DMS53 treated with DMSO at 0.1 percent for 48 hours (cell line): ENCODE data around the gene PBRM1.

Experiments used
- DNase-seq: peaks from one replicate; lab custom pipeline; 2025; ENCODE audit not compliant: unreplicated experiment; lab: John Stamatoyannopoulos, UW

PBRM1 gene

GRCh38 chr3:52574056-52574965, 111.4 kb downstream of the PBRM1 start:
- no peak for DNase-seq

GRCh38 chr3:52572221-52572620, 113.5 kb downstream of the PBRM1 start:
- no peak for DNase-seq

- DNase-seq = no peak
Observed at GRCh38 chr3:52570076-52570475, 115.6 kb downstream of the PBRM1 start.

GRCh38 chr3:52568069-52568468, 117.6 kb downstream of the PBRM1 start:
- no peak for DNase-seq

- no peak for DNase-seq
Observed at GRCh38 chr3:52563984-52564383, 121.7 kb downstream of the PBRM1 start.

- DNase-seq = no peak
Observed at GRCh38 chr3:52561028-52561747, 124.5 kb downstream of the PBRM1 start.

- no peak for DNase-seq
Observed at GRCh38 chr3:52558436-52558835, 127.3 kb downstream of the PBRM1 start.

- DNase-seq = no peak
Observed at GRCh38 chr3:52557011-52557960, 128.4 kb downstream of the PBRM1 start.

GRCh38 chr3:52555056-52555455, 130.7 kb downstream of the PBRM1 start:
- DNase-seq = no peak

- DNase-seq = no peak
Observed at GRCh38 chr3:52554026-52554755, 131.5 kb downstream of the PBRM1 start.

- DNase-seq = no peak
Observed at GRCh38 chr3:52552089-52552488, 133.6 kb downstream of the PBRM1 start.

- no peak for DNase-seq
Observed at GRCh38 chr3:52551118-52551517, 134.6 kb downstream of the PBRM1 start.

GRCh38 chr3:52547143-52547542, 138.6 kb downstream of the PBRM1 start:
- DNase-seq = no peak

- no peak for DNase-seq
Observed at GRCh38 chr3:52546111-52546901, 139.4 kb downstream of the PBRM1 start.

GRCh38 chr3:52544937-52545336, 140.8 kb downstream of the PBRM1 start:
- no peak for DNase-seq

- DNase-seq = no peak
Observed at GRCh38 chr3:52541050-52541449, 144.7 kb downstream of the PBRM1 start.

- no peak for DNase-seq
Observed at GRCh38 chr3:52539010-52539653, 146.6 kb downstream of the PBRM1 start.

GRCh38 chr3:52537726-52538421, 147.8 kb downstream of the PBRM1 start:
- DNase-seq = no peak
